K562 (cell line): ENCODE data around the gene DEGS2. TPM values are rescaled to one million over a fixed set of nuclear protein-coding genes. Genes with fewer than 3 reads are reported as not detected.
A peak's percentile ranks its signal among the peaks of the same experiment; 100 is the strongest.

Experiments used
- ATAC-seq: fragments of 200-7000 bp; cut with Tn5 transposase; 3 replicates; pipeline ENCODE4 v1.9.1; 2020; ENCODE audit warnings: moderate library complexity
- BruUV-seq: library from RNA; stranded (reverse); fragments of 400-500 nt; replicated peaks from 2 replicates; lab custom pipeline; 2021; lab: Mats Ljungman, UMichigan
- CTCF ChIA-PET: fragments of 300-600 bp; formaldehyde crosslinking; extraction: SDS; loops from one replicate; lab custom pipeline; 2021; ENCODE audit warnings: low intra/inter-chr PET ratio; lab: Yijun Ruan, JAX
- POLR2A ChIA-PET: fragments of 300-600, 350-650 bp; sonication (Branson Sonifier 250); formaldehyde crosslinking; extraction: SDS; loops from one replicate; lab custom pipeline; 2021; ENCODE audit warnings: antibody characterized with exemption, inconsistent platforms; lab: Yijun Ruan, JAX
- DNase-seq, 4 experiments: peaks; one replicate each; pipeline versions ENCODE4 v3.0.0 to v3.0.0-alpha.2; 2011 to 2018; ENCODE audit warnings: low spot score in 3 of 4, mixed read lengths in 3 of 4; ENCODE audit errors: extremely low read depth in 1 of 4
- FAIRE-seq: peaks from 2 replicates; lab custom pipeline; 2011; peaks lifted over from hg19 to GRCh38; lab: Jason Lieb, UNC
- H2AFZ ChIP-seq: 2 replicates; pipeline ENCODE4 v1.6.0; 2011; ENCODE audit warnings: low read depth, low read length, control low read depth, inconsistent platforms
- H3K27ac ChIP-seq: fragments of 200-600 bp; 3 replicates; pipeline ENCODE4 v1.8.0; 2011; ENCODE audit warnings: low read depth, mild to moderate bottlenecking, control low read depth, inconsistent platforms, low read length, moderate library complexity, mixed read lengths; ENCODE audit errors: extremely low read depth
- H3K27me3 ChIP-seq, 2 experiments: fragments of 300-600 bp in 1 of 2; 2 replicates in 1 of 2; 3 replicates in 1 of 2; pipeline versions ENCODE4 v1.6.0 to v1.8.0; 2011; ENCODE audit warnings: inconsistent platforms in 2 of 2, low read length in 2 of 2, mild to moderate bottlenecking in 1 of 2, mixed read lengths in 1 of 2, moderate library complexity in 1 of 2; ENCODE audit not compliant: control insufficient read depth in 2 of 2, insufficient read depth in 2 of 2
- H3K36me3 ChIP-seq: fragments of 300-600 bp; 3 replicates; pipeline ENCODE4 v1.8.0; 2011; ENCODE audit warnings: mild to moderate bottlenecking, low read length, inconsistent platforms; ENCODE audit not compliant: control insufficient read depth, insufficient read depth
- H3K4me1 ChIP-seq, 2 experiments: fragments of 200-600 bp in 1 of 2; replicated peaks in 1 of 2; 2 replicates in 1 of 2; 3 replicates in 1 of 2; pipeline versions ENCODE4 v1.5.1 to v1.8.0; 2011; ENCODE audit warnings: inconsistent platforms in 2 of 2, low read length in 2 of 2, mild to moderate bottlenecking in 1 of 2, mixed read lengths in 1 of 2, moderate library complexity in 1 of 2; ENCODE audit not compliant: control insufficient read depth in 2 of 2, insufficient read depth in 2 of 2
- H3K4me2 ChIP-seq: 2 replicates; pipeline ENCODE4 v1.6.1; 2011; ENCODE audit warnings: low read length, control low read depth, inconsistent platforms, mixed read lengths; ENCODE audit not compliant: insufficient read depth
- H3K4me3 ChIP-seq: fragments of 200-600 bp; sonication (generic), shearing (Covaris generic); 2 replicates; pipeline ENCODE4 v1.5.1; 2016; ENCODE audit warnings: control low read depth, inconsistent platforms
- H3K79me2 ChIP-seq: fragments of 200-600 bp; 3 replicates; pipeline ENCODE4 v1.8.0; 2011; ENCODE audit warnings: low read length, inconsistent platforms; ENCODE audit not compliant: control insufficient read depth, insufficient read depth
- H3K9ac ChIP-seq, 2 experiments: 2 replicates each; pipeline versions ENCODE4 v1.6.0 to v1.6.1; 2011; ENCODE audit warnings: low read depth in 2 of 2, low read length in 2 of 2, control low read depth in 1 of 2, inconsistent platforms in 1 of 2, mild to moderate bottlenecking in 1 of 2, mixed read lengths in 1 of 2; ENCODE audit not compliant: insufficient read depth in 1 of 2
- H3K9me1 ChIP-seq: one replicate; pipeline ENCODE4 v1.6.0; 2011; ENCODE audit warnings: inconsistent platforms, mild to moderate bottlenecking, low read length, moderate library complexity; ENCODE audit not compliant: control insufficient read depth, insufficient read depth
- H3K9me3 ChIP-seq: replicated peaks from 2 replicates; pipeline ENCODE4 v1.5.1; 2011; ENCODE audit warnings: low read depth, low read length, inconsistent platforms; ENCODE audit not compliant: control insufficient read depth, insufficient read depth
- H4K20me1 ChIP-seq: replicated peaks from 2 replicates; pipeline ENCODE4 v1.6.1; 2011; ENCODE audit warnings: low read length, inconsistent platforms, mixed read lengths; ENCODE audit not compliant: control insufficient read depth, insufficient read depth
- BMI1 ChIP-seq: fragments of 150-350 bp; IDR thresholded peaks from 2 replicates; pipeline ENCODE4 v1.6.1; 2014; ENCODE audit warnings: low read length
- CXXC5 ChIP-seq: fragments of 250-450 bp; sonication (Bioruptor Pico); IDR thresholded peaks from 2 replicates; pipeline ENCODE4 v1.8.0; 2022; ENCODE audit warnings: inconsistent platforms, mild to moderate bottlenecking, moderate library complexity
- DMBX1 ChIP-seq: fragments of 250-450 bp; sonication (Bioruptor Pico); IDR thresholded peaks from 2 replicates; pipeline ENCODE4 v1.8.0; 2022; ENCODE audit warnings: inconsistent platforms, mild to moderate bottlenecking, moderate library complexity, borderline replicate concordance
- ETV5 ChIP-seq: sonication (generic); formaldehyde crosslinking; IDR thresholded peaks from 2 replicates; pipeline ENCODE4 v1.4.0; 2020; ENCODE audit warnings: low read depth, mild to moderate bottlenecking, missing genetic modification reagents
- FOSL1 ChIP-seq: fragments of 200-800 bp; sonication (Bioruptor generic); conservative IDR thresholded peaks from 2 replicates; pipeline ENCODE4 v1.6.1; 2016; ENCODE audit warnings: missing genetic modification characterization, missing compliant biosample characterization
- JUND ChIP-seq, 2 experiments: IDR thresholded peaks; 2 replicates in 1 of 2; 3 replicates in 1 of 2; pipeline ENCODE4 v1.6.1; 2011; ENCODE audit warnings: borderline replicate concordance in 2 of 2, low read depth in 2 of 2, low read length in 2 of 2, improper control_type of control experiment in 1 of 2, missing biosample characterization in 1 of 2, missing genetic modification characterization in 1 of 2, missing genetic modification reagents in 1 of 2
- KLF16 ChIP-seq: IDR thresholded peaks from 2 replicates; pipeline ENCODE4 v1.6.1; 2016; ENCODE audit warnings: antibody characterized with exemption
- L3MBTL2 ChIP-seq: fragments of 450-650 bp; IDR thresholded peaks from 2 replicates; pipeline ENCODE4 v1.6.1; 2016; ENCODE audit warnings: mild to moderate bottlenecking, moderate library complexity
- MAZ ChIP-seq, 2 experiments: fragments of 450-650 bp in 1 of 2; sonication (generic) in 1 of 2; formaldehyde crosslinking; IDR thresholded peaks in 1 of 2; conservative IDR thresholded peaks in 1 of 2; 2 replicates each; pipeline versions ENCODE4 v1.4.0 to v1.5.0; 2020; ENCODE audit warnings: mild to moderate bottlenecking in 1 of 2, missing genetic modification reagents in 1 of 2
- MBD2 ChIP-seq: sonication (generic); IDR thresholded peaks from 2 replicates; pipeline ENCODE4 v1.6.1; 2016; ENCODE audit warnings: low read depth, borderline replicate concordance
- NR2C2 ChIP-seq, 2 experiments: fragments of 200-800 bp in 1 of 2; sonication (Bioruptor generic) in 1 of 2; sonication (generic) in 1 of 2; formaldehyde crosslinking in 1 of 2; IDR thresholded peaks; 2 replicates each; pipeline versions ENCODE4 v1.6.1 to v1.8.0; 2016 to 2022; ENCODE audit warnings: mild to moderate bottlenecking in 1 of 2, missing compliant biosample characterization in 1 of 2, missing genetic modification characterization in 1 of 2, missing genetic modification reagents in 1 of 2
- SIN3B ChIP-seq: fragments of 450-650 bp; IDR thresholded peaks from 2 replicates; pipeline ENCODE4 v1.6.1; 2017; ENCODE audit warnings: low read depth, mild to moderate bottlenecking, moderate library complexity
- SMC3 ChIP-seq: conservative IDR thresholded peaks from 2 replicates; pipeline ENCODE4 v1.6.1; 2011; ENCODE audit warnings: low read depth, low read length, improper control_type of control experiment; ENCODE audit not compliant: insufficient read depth
- THAP12 ChIP-seq: fragments of 250-450 bp; sonication (Bioruptor Pico); IDR thresholded peaks from 2 replicates; pipeline ENCODE4 v1.9.0; 2021; ENCODE audit warnings: mild to moderate bottlenecking, inconsistent platforms
- TRIM25 ChIP-seq: fragments of 450-650 bp; IDR thresholded peaks from 2 replicates; pipeline ENCODE4 v1.7.0; 2016; ENCODE audit warnings: borderline replicate concordance
- TRIM28 ChIP-seq: fragments of 450-650 bp; IDR thresholded peaks from 2 replicates; pipeline ENCODE4 v1.6.1; 2017
- WGBS: fragments of 100-300 bp; shearing (Covaris generic); methylation state at CpG from one replicate; pipeline ENCODE4 v1.1.6; 2016; ENCODE audit warnings: low coverage, mixed read lengths; ENCODE audit not compliant: insufficient coverage; ENCODE audit errors: missing lambda C conversion rate; 5-methylcytosine and 5-hydroxymethylcytosine counted together
- in situ Hi-C: fragments of 300-500 bp; cut with MboI; formaldehyde crosslinking; loops from 4 replicates; pipeline ENCODE4 v1.15.0; 2018; ENCODE audit warnings: inconsistent platforms, mixed read lengths
- intact Hi-C: fragments of 100-400 bp; cut with micrococcal nuclease; formaldehyde crosslinking; loops from 2 replicates; pipeline ENCODE4 v1.14.2; 2022
- polyA plus RNA-seq, 8 experiments: library from polyadenylated mRNA; depleted of rRNA in 4 of 8; stranded (reverse) in 5 of 8; unstranded in 3 of 8; fragments of >200 nt; fragmentation: Nextera tagmentation in 2 of 8; fragmentation: Illumina TruSeq in 1 of 8; extraction: Ambion mirVana in 2 of 8; extraction: Trizol in 1 of 8; gene quantifications; 2 replicates each; pipeline versions ENCODE4 v1.2.1 to v1.2.3, GENCODE V29; 2011 to 2014; ENCODE audit warnings: inconsistent platforms in 1 of 8, missing spikeins in 1 of 8
- total RNA-seq, 7 experiments: library from RNA; depleted of rRNA in 6 of 7; stranded (reverse); fragments of >200 nt in 6 of 7; fragmentation: Illumina TruSeq in 2 of 7; extraction: Trizol in 2 of 7; gene quantifications; 2 replicates each; pipeline versions ENCODE4 v1.2.1 to v1.2.3, GENCODE V29; 2011 to 2021; ENCODE audit warnings: low replicate concordance in 1 of 7

The DEGS2 gene
- total and polyA plus RNA-seq, 9 of the 15 experiments (the other 6 are each of a cell fraction or from before 2014, with no cell fraction given) = 0.22 to 2.9 (median 0.70) TPM

- 26% methylated on average over 12 of the region's 13 CpGs for WGBS
- Histone ChIP-seq H3K9me1 (no peaks in the 10 kb centered on the region), H2AFZ (no peak overlapping the region), H3K9me3 (no peaks in the 10 kb centered on the region), H3K9ac (0 out of 4 replicates have a peak overlapping the region, but pooled peaks of 1 of the 2 experiments have one; percentile 20), H3K4me1 (peaks cover 18 to 19% of the 10 kb centered on the region in 2 experiments; a peak in 4 of 5 replicates), H3K4me3 (no peak overlapping the region), H3K27me3 (no peaks in the 10 kb centered on the region), H3K36me3 (peaks cover 3% of the 10 kb centered on the region; the same call in 1 of the 3 replicates), H3K79me2 (peaks cover 2% of the 10 kb centered on the region; the same call in 2 of the 3 replicates), H3K4me2 (no peak overlapping the region), H3K27ac (no peak overlapping the region), H4K20me1 (no peaks in the 10 kb centered on the region; the same call in 1 of the 2 replicates)
- in situ Hi-C loops = no loop called here
- BruUV-seq = no TSS peak
- DNase-seq (peak; percentile 80 to 83 (median 81)), FAIRE-seq (peak; percentile 78), ATAC-seq (peak; percentile 99)
- POLR2A ChIA-PET = interaction anchor here (0.7 to 1.3 kb wide), 4 partner anchors 10 to 135 kb away, joined by 3 to 4 read pairs (median 4); no protein-coding TSS in a partner anchor
- intact Hi-C loops = loop anchor here (1.0 kb wide), 3 partner anchors 32 to 126 kb away; no protein-coding TSS in a partner anchor
- CTCF ChIA-PET = interaction anchor here (0.9 to 2.3 kb wide), 6 partner anchors 29 to 126 kb away, joined by 4 to 15 read pairs (median 6); no protein-coding TSS in a partner anchor
- TF ChIP-seq JUND (IDR thresholded peaks at IDR 0.05; ENCODE audit: borderline replicate concordance, low read depth, low read length) (0 out of 2 replicates have a peak, but pooled peaks have one; percentile 9), JUND (tag; IDR thresholded peaks at IDR 0.05; ENCODE audit: borderline replicate concordance, low read depth, low read length) (no peak), KLF16 (0 out of 2 replicates have a peak, but pooled peaks have one; percentile 11), MAZ (CRISPR knock-in tag; conservative IDR thresholded peaks at IDR 0.05 in 1 of 2, IDR thresholded peaks at IDR 0.05 in 1 of 2) (peak; percentile 22 to 52; a peak in 2 of 4 replicates), NR2C2 (CRISPR knock-in tag; IDR thresholded peaks at IDR 0.05) (no peak), NR2C2 (tag; IDR thresholded peaks at IDR 0.05) (no peak), DMBX1 (CRISPR knock-in tag) (peak; percentile 55; the same call in 1 of the 2 replicates), FOSL1 (tag) (no peak), TRIM25 (0 out of 2 replicates have a peak, but pooled peaks have one; percentile 61), SIN3B (no peak), TRIM28 (no peak), ETV5 (CRISPR knock-in tag) (peak; percentile 56), SMC3 (peak; percentile 89), MBD2 (no peak), CXXC5 (CRISPR knock-in tag) (peak; percentile 22; the same call in 1 of the 2 replicates), L3MBTL2 (peak; percentile 48; the same call in 1 of the 2 replicates), THAP12 (CRISPR knock-in tag) (no peak), BMI1 (no peak)
Measured at GRCh38 chr14:100108042-100108825, 51.2 kb downstream of the DEGS2 start.
